ENCODE data around the gene PDZD4.
"Not testable (repeated sequence)": the region's sequence is repeated elsewhere in the genome, so short reads cannot be mapped to it uniquely, and the experiment has no call there.

The PDZD4 gene

GRCh38 chrX:153831429-153832150, 1.2 kb upstream of the PDZD4 start:
- DNase-seq (ENCODE audit: low read depth): no peak

GRCh38 chrX:153830640-153831428, 490 bp upstream of the PDZD4 start:
- no peak for DNase-seq (ENCODE audit: low read depth)

- no peak for DNase-seq (ENCODE audit: low read depth)
Observed at GRCh38 chrX:153829549-153829798, 870 bp downstream of the PDZD4 start.

GRCh38 chrX:153828723-153829548, 1.4 kb downstream of the PDZD4 start:
- no peak for DNase-seq (ENCODE audit: low read depth)

- no peak for DNase-seq (ENCODE audit: low read depth)
Observed at GRCh38 chrX:153828308-153828707, 2.0 kb downstream of the PDZD4 start.

- DNase-seq (ENCODE audit: low read depth): no peak
Observed at GRCh38 chrX:153827903-153828302, 2.4 kb downstream of the PDZD4 start.

- no peak for DNase-seq (ENCODE audit: low read depth)
Observed at GRCh38 chrX:153827016-153827415, 3.3 kb downstream of the PDZD4 start.

GRCh38 chrX:153825042-153825441, 5.3 kb downstream of the PDZD4 start:
- no peak for DNase-seq (ENCODE audit: low read depth)

- DNase-seq (ENCODE audit: low read depth): no peak
Observed at GRCh38 chrX:153824348-153824747, 6.0 kb downstream of the PDZD4 start.

GRCh38 chrX:153821066-153821465, 9.3 kb downstream of the PDZD4 start:
- DNase-seq (ENCODE audit: low read depth): no peak

GRCh38 chrX:153820601-153821000, 9.7 kb downstream of the PDZD4 start:
- no peak for DNase-seq (ENCODE audit: low read depth)

GRCh38 chrX:153819384-153820040, 10.8 kb downstream of the PDZD4 start:
- DNase-seq (ENCODE audit: low read depth): no peak

GRCh38 chrX:153818571-153819383, 11.6 kb downstream of the PDZD4 start:
- no peak for DNase-seq (ENCODE audit: low read depth)

GRCh38 chrX:153818064-153818463, 12.3 kb downstream of the PDZD4 start:
- DNase-seq (ENCODE audit: low read depth): not testable (repeated sequence)

GRCh38 chrX:153816831-153817690, 13.3 kb downstream of the PDZD4 start:
- no peak for DNase-seq (ENCODE audit: low read depth)

GRCh38 chrX:153814591-153815315, 15.6 kb downstream of the PDZD4 start:
- DNase-seq (ENCODE audit: low read depth): no peak

- DNase-seq (ENCODE audit: low read depth): no peak
Observed at GRCh38 chrX:153813161-153813560, 17.2 kb downstream of the PDZD4 start.

GRCh38 chrX:153812220-153812619, 18.1 kb downstream of the PDZD4 start:
- DNase-seq (ENCODE audit: low read depth): no peak

- no peak for DNase-seq (ENCODE audit: low read depth)
Observed at GRCh38 chrX:153807976-153808375, 22.4 kb downstream of the PDZD4 start.

All from GM04504 (cell line).